Activated gamma-delta T cell (primary cell): ENCODE measurements around the gene BTG1.

Experiments
- DNase-seq: peaks from one replicate; lab custom pipeline; 2025; lab: John Stamatoyannopoulos, UW
- total RNA-seq, 2 donors: gene quantifications; one replicate each; lab custom pipeline; 2026; lab: John Stamatoyannopoulos, UW

Gene BTG1
- total RNA-seq = 506 to 557 reads per million in 2 donors

GRCh38 chr12:92145731-92146496, at the start of gene BTG1:
Gene BTG1, minus strand, starts transcription at chr12:92145846. Its CDS starts 311 bp downstream, at chr12:92145535.
- DNase-seq = peak; percentile 69

GRCh38 chr12:92194561-92194960, 48.9 kb upstream of the BTG1 start:
- DNase-seq = no peak

GRCh38 chr12:92193846-92194245, 48.2 kb upstream of the BTG1 start:
- no peak for DNase-seq

- DNase-seq = no peak
Observed at GRCh38 chr12:92193063-92193462, 47.4 kb upstream of the BTG1 start.

GRCh38 chr12:92192360-92192759, 46.7 kb upstream of the BTG1 start:
- no peak for DNase-seq

- DNase-seq = no peak
Observed at GRCh38 chr12:92191061-92191460, 45.4 kb upstream of the BTG1 start.

GRCh38 chr12:92188517-92189188, 43.0 kb upstream of the BTG1 start:
- DNase-seq = no peak

GRCh38 chr12:92186038-92186470, 40.4 kb upstream of the BTG1 start:
- no peak for DNase-seq

GRCh38 chr12:92185052-92185451, 39.4 kb upstream of the BTG1 start:
- no peak for DNase-seq

GRCh38 chr12:92183575-92183974, 37.9 kb upstream of the BTG1 start:
- DNase-seq = no peak

- no peak for DNase-seq
Observed at GRCh38 chr12:92178340-92178739, 32.7 kb upstream of the BTG1 start.

- DNase-seq = no peak
Observed at GRCh38 chr12:92176646-92177045, 31.0 kb upstream of the BTG1 start.

GRCh38 chr12:92175961-92176360, 30.3 kb upstream of the BTG1 start:
- DNase-seq = no peak

- DNase-seq = no peak
Observed at GRCh38 chr12:92170050-92170449, 24.4 kb upstream of the BTG1 start.

- no peak for DNase-seq
Observed at GRCh38 chr12:92167075-92167474, 21.4 kb upstream of the BTG1 start.

- DNase-seq = no peak
Observed at GRCh38 chr12:92164712-92165111, 19.1 kb upstream of the BTG1 start.

GRCh38 chr12:92162079-92162478, 16.4 kb upstream of the BTG1 start:
- DNase-seq = no peak

- DNase-seq = no peak
Observed at GRCh38 chr12:92158796-92159439, 13.3 kb upstream of the BTG1 start.

- no peak for DNase-seq
Observed at GRCh38 chr12:92156704-92157395, 11.2 kb upstream of the BTG1 start.

- no peak for DNase-seq
Observed at GRCh38 chr12:92156139-92156538, 10.5 kb upstream of the BTG1 start.

GRCh38 chr12:92155733-92156132, 10.1 kb upstream of the BTG1 start:
- DNase-seq = no peak

- DNase-seq = no peak
Observed at GRCh38 chr12:92151916-92152315, 6.3 kb upstream of the BTG1 start.
